Measurements from ENCODE around the gene CSRP2.

Gene CSRP2

GRCh38 chr12:76863005-76863670 is 15.7 kb downstream of the CSRP2 start:
- DNase-seq (ENCODE audit: low spot score) = peak; percentile 85

GRCh38 chr12:76860256-76860655 is 18.6 kb downstream of the CSRP2 start:
- no peak for DNase-seq (ENCODE audit: low spot score)

- DNase-seq (ENCODE audit: low spot score) = no peak
Measured at GRCh38 chr12:76859611-76860010, 19.2 kb downstream of the CSRP2 start.

GRCh38 chr12:76856018-76856644 is 22.7 kb downstream of the CSRP2 start:
- no peak for DNase-seq (ENCODE audit: low spot score)

GRCh38 chr12:76855271-76855670 is 23.5 kb downstream of the CSRP2 start:
- no peak for DNase-seq (ENCODE audit: low spot score)

- no peak for DNase-seq (ENCODE audit: low spot score)
Measured at GRCh38 chr12:76852106-76852505, 26.7 kb downstream of the CSRP2 start.

- no peak for DNase-seq (ENCODE audit: low spot score)
Measured at GRCh38 chr12:76848132-76848531, 30.7 kb downstream of the CSRP2 start.

- DNase-seq (ENCODE audit: low spot score) = no peak
Measured at GRCh38 chr12:76847260-76847659, 31.6 kb downstream of the CSRP2 start.

GRCh38 chr12:76836633-76837032 is 42.2 kb downstream of the CSRP2 start:
- no peak for DNase-seq (ENCODE audit: low spot score)

GRCh38 chr12:76830436-76830835 is 48.4 kb downstream of the CSRP2 start:
- no peak for DNase-seq (ENCODE audit: low spot score)

- peak; percentile 64 for DNase-seq (ENCODE audit: low spot score)
Measured at GRCh38 chr12:76820888-76821482, 57.8 kb downstream of the CSRP2 start.

- DNase-seq (ENCODE audit: low spot score) = no peak
Measured at GRCh38 chr12:76813972-76814371, 64.8 kb downstream of the CSRP2 start.

GRCh38 chr12:76813265-76813664 is 65.6 kb downstream of the CSRP2 start:
- no peak for DNase-seq (ENCODE audit: low spot score)

- no peak for DNase-seq (ENCODE audit: low spot score)
Measured at GRCh38 chr12:76811976-76812375, 66.8 kb downstream of the CSRP2 start.

- DNase-seq (ENCODE audit: low spot score) = no peak
Measured at GRCh38 chr12:76810671-76811419, 68.0 kb downstream of the CSRP2 start.

Data from AG20443 (cell line).